ENCODE data around the gene LINGO3. TPM values are rescaled to one million over a fixed set of nuclear protein-coding genes. Genes with fewer than 3 reads are reported as not detected.
"Not testable (repeated sequence)": the region's sequence is repeated elsewhere in the genome, so short reads cannot be mapped to it uniquely, and the experiment has no call there.

LINGO3 gene
- total and polyA plus RNA-seq, 2 of the 8 experiments (the other 6 are each of a cell fraction or from before 2014, with no cell fraction given), result 0.59 TPM; not detected in 1

DNA sequence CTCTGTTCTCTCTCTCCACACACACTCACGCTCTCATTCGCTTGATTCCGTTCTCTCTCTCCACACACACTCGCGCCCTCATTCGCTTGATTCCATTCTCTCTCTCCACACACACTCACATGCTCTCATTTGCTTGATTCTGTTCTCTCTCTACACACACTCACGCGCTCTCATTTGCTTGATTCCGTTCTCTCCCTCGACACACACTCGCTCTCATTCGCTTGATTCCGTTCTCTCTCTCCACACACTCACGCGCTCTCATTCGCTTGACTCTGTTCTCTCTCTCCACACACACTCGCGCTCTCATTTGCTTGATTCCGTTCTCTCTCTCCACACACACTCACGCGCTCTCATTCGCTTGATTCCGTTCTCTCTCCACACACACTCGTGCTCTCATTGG, 41.9 kb upstream of the LINGO3 start:
- H4K8ac ChIP-seq (ENCODE audit: extremely low read depth, insufficient read depth, low read length); H3K9ac ChIP-seq (replicated peaks in 1 of 4; ENCODE audit: extremely low read depth in 1 of 4, low read depth in 3 of 4, low read length in 3 of 4); H3K4ac ChIP-seq (replicated peaks; ENCODE audit: insufficient read length, low read depth, low read length); DNase-seq (ENCODE audit: low read depth in 1 of 2, low spot score in 2 of 2); H3K79me1 ChIP-seq (ENCODE audit: low read depth, low read length); H3K79me2 ChIP-seq (ENCODE audit: control insufficient read depth in 1 of 2, insufficient read depth in 2 of 2, low read length in 2 of 2); H2BK120ac ChIP-seq (replicated peaks; ENCODE audit: low read depth, low read length); H3K23ac ChIP-seq (ENCODE audit: insufficient read length); H2BK5ac ChIP-seq (ENCODE audit: low read depth, low read length); H3K4me3 ChIP-seq (ENCODE audit: extremely low read depth in 1 of 4, insufficient read depth in 2 of 4, low read depth in 3 of 4, low read length in 4 of 4); H3K27ac ChIP-seq (ENCODE audit: low read depth, low read length); H3K56ac ChIP-seq (replicated peaks; ENCODE audit: insufficient read length, low read depth, low read length); H2BK20ac ChIP-seq (ENCODE audit: low read length); H3K18ac ChIP-seq (ENCODE audit: extremely low read depth, low read length); H4K5ac ChIP-seq (ENCODE audit: insufficient read length, low read depth, low read length); H3K4me1 ChIP-seq (replicated peaks in 1 of 4; ENCODE audit: control insufficient read depth in 3 of 4, insufficient read depth in 4 of 4, low read length in 3 of 4); CTCF ChIA-PET (ENCODE audit: partially characterized antibody); H2BK12ac ChIP-seq (ENCODE audit: low read depth, low read length); H3K4me2 ChIP-seq (ENCODE audit: insufficient read depth in 1 of 2, low read depth in 2 of 2, low read length in 2 of 2); H3K27me3 ChIP-seq (replicated peaks in 1 of 4; ENCODE audit: control insufficient read depth in 3 of 4, extremely low read depth in 1 of 4, insufficient read depth in 3 of 4, low read length in 3 of 4); H3K36me3 ChIP-seq (ENCODE audit: control insufficient read depth in 2 of 4, insufficient read depth in 4 of 4, low read length in 3 of 4); FAIRE-seq; H2AFZ ChIP-seq (ENCODE audit: low read length); H4K20me1 ChIP-seq (replicated peaks in 1 of 2; ENCODE audit: control insufficient read depth in 1 of 2, insufficient read depth in 2 of 2, low read length in 2 of 2); H2BK15ac ChIP-seq (ENCODE audit: low read length); H4K91ac ChIP-seq (replicated peaks; ENCODE audit: insufficient read length, low read length); H3K23me2 ChIP-seq (ENCODE audit: low read depth, low read length); H2AK5ac ChIP-seq (ENCODE audit: low read depth, low read length); H3K9me3 ChIP-seq (ENCODE audit: insufficient read depth in 2 of 2, low read depth in 1 of 2, low read length in 1 of 2); H3K14ac ChIP-seq (ENCODE audit: insufficient read length): not testable (repeated sequence)
- WGBS, 2 experiments (ENCODE audit: extremely low coverage in 1 of 2, insufficient coverage in 1 of 2, insufficient read length in 1 of 2, insufficient replicate concordance in 2 of 2, low coverage in 1 of 2, low lambda C conversion rate in 2 of 2, missing lambda C conversion rate in 1 of 2), result 87 to 100% methylated on average over 17 to 20 of the region's 24 CpGs
- POLR2A ChIA-PET (ENCODE audit: partially characterized antibody), result interaction anchor here (1.1 kb wide), 1 partner anchor 13 kb away, joined by 3 read pairs; no protein-coding TSS in a partner anchor
